OCI-LY3 (cell line): ENCODE measurements around the gene GRAMD4.

ENCODE experiments used
- H2AFZ ChIP-seq: fragments of 200-600, 300-600 bp; shearing (Covaris generic); 2 replicates; pipeline ENCODE4 v1.6.0; 2014; ENCODE audit warnings: antibody characterized with exemption, low read depth, low read length
- H3K27ac ChIP-seq: fragments of 200-600, 300-600 bp; sonication (generic); 2 replicates; pipeline ENCODE4 v1.5.1; 2014; ENCODE audit warnings: mild to moderate bottlenecking, low read length, moderate library complexity, mixed read lengths
- H3K27me3 ChIP-seq: fragments of 200-600, 300-600 bp; sonication (generic); 2 replicates; pipeline ENCODE4 v1.6.1; 2014; ENCODE audit warnings: low read depth, low read length, mixed read lengths
- H3K36me3 ChIP-seq: fragments of 200-600, 300-600 bp; sonication (generic); replicated peaks from 2 replicates; pipeline ENCODE3; 2014; ENCODE audit warnings: low read depth, low read length, mixed read lengths
- H3K4me1 ChIP-seq: fragments of 300-600, 200-600 bp; sonication (generic); 2 replicates; pipeline ENCODE4 v1.6.1; 2014; ENCODE audit warnings: low read length, mixed read lengths
- H3K4me2 ChIP-seq: fragments of 200-600, 300-600 bp; sonication (generic); 2 replicates; pipeline ENCODE4 v1.6.1; 2014; ENCODE audit warnings: low read length, mixed read lengths
- H3K4me3 ChIP-seq: fragments of 300-600, 200-600 bp; sonication (generic); 2 replicates; pipeline ENCODE4 v1.5.1; 2014; ENCODE audit warnings: antibody characterized with exemption, mild to moderate bottlenecking, low read length, moderate library complexity
- H3K79me2 ChIP-seq: fragments of 300-600, 200-600 bp; shearing (Covaris generic); 2 replicates; pipeline ENCODE4 v1.6.1; 2014; ENCODE audit warnings: mild to moderate bottlenecking, low read length, mixed read lengths
- H3K9ac ChIP-seq: fragments of 300-600, 200-600 bp; shearing (Covaris generic); 2 replicates; pipeline ENCODE4 v1.6.0; 2014; ENCODE audit warnings: mild to moderate bottlenecking, low read length, moderate library complexity
- H3K9me3 ChIP-seq: fragments of 200-600, 300-600 bp; shearing (Covaris generic); 2 replicates; pipeline ENCODE4 v1.6.1; 2014; ENCODE audit warnings: low read length, mixed read lengths; ENCODE audit not compliant: insufficient read depth
- H4K20me1 ChIP-seq: fragments of 200-600, 300-600 bp; sonication (generic); 2 replicates; pipeline ENCODE4 v1.6.1; 2016; ENCODE audit warnings: low read length, mixed read lengths; ENCODE audit not compliant: insufficient read depth
- CTCF ChIP-seq: fragments of 200-600, 300-600 bp; sonication (generic); IDR thresholded peaks from 2 replicates; pipeline ENCODE4 v1.5.1; 2014; ENCODE audit warnings: antibody characterized with exemption, low read length, low read depth
- EZH2phosphoT487 ChIP-seq: fragments of 200-600 bp; shearing (Covaris generic); IDR thresholded peaks from 2 replicates; pipeline ENCODE4 v1.6.1; 2018; ENCODE audit warnings: antibody characterized with exemption, mixed run types, low read depth

GRAMD4 gene

DNA sequence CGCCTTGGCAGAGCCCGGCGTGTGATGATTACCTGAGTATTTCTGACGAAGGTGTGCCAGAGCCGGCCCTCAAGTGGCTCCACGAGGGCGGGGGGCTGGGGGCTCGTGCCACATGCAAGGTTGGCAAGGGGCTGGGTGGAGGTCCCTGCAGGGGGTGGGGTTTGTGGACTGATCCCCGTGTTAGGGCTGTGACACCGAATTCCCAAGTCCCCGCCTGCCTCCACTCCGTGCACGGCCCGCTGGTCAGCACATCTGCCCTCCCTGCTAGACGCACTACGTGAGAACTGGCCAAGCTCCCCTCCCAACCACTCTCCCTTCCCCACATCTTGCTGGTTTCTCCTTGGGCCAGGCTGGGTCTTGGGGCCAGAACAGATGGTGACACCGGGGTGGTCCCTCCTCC lies 34.2 kb downstream of the GRAMD4 start:
- H3K4me1 ChIP-seq: peaks cover 11% of the 10 kb centered on the region
- no peak overlapping the region for H3K9ac ChIP-seq
- no peak overlapping the region for H3K4me3 ChIP-seq
- no peak overlapping the region for H2AFZ ChIP-seq
- no peak for TF ChIP-seq EZH2phosphoT487
- TF ChIP-seq CTCF: no peak
- peaks cover 10% of the 10 kb centered on the region for H3K36me3 ChIP-seq
- H4K20me1 ChIP-seq: peaks cover 83% of the 10 kb centered on the region
- 0 out of 2 replicates have a peak, but pooled peaks cover 4% of the 10 kb centered on the region for H3K79me2 ChIP-seq
- H3K27ac ChIP-seq: no peak overlapping the region
- no peaks in the 10 kb centered on the region for H3K9me3 ChIP-seq
- H3K27me3 ChIP-seq: no peaks in the 10 kb centered on the region
- no peak overlapping the region for H3K4me2 ChIP-seq

DNA sequence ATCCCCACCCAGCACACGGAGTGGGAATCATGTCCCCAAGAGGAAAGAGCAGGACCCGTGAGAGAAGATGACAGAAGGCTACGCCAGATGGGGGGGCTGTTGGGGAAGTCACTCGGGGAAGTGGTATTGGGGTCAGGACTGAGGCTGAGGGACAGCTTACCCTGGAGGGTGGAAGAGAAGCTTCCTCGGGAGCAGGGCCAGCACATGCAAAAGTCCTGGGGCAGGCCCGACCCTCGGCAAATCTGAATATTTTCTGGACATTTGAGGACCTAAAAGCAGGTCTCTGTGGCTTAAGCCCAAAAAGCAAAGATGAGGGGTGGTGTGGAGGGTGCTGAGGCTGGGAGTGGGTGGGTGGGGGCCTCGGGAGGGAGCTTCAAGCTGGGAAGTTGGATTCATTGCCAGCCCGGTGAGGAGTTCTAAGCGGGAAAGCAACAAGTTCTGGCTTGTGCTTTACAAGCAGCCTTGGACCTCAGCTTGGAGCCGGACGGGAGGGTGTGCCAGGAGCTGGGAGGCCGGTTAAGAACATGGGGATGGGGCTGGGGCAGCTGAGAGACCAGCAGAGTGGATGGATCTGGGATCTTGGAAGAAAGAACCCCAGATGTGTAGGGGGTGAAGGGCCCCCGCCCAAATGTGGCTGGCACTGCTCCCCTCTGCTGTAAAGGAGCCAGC lies 34.9 kb downstream of the GRAMD4 start:
- Histone ChIP-seq H3K27ac (no peak overlapping the region), H3K4me1 (peaks cover 11% of the 10 kb centered on the region), H4K20me1 (peaks cover 79% of the 10 kb centered on the region), H3K27me3 (no peaks in the 10 kb centered on the region), H3K36me3 (peaks cover 11% of the 10 kb centered on the region), H2AFZ (no peak overlapping the region), H3K4me3 (no peak overlapping the region), H3K9me3 (no peaks in the 10 kb centered on the region), H3K9ac (no peak overlapping the region), H3K4me2 (no peak overlapping the region), H3K79me2 (0 out of 2 replicates have a peak, but pooled peaks cover 4% of the 10 kb centered on the region)
- TF ChIP-seq EZH2phosphoT487 (no peak), CTCF (no peak)

DNA sequence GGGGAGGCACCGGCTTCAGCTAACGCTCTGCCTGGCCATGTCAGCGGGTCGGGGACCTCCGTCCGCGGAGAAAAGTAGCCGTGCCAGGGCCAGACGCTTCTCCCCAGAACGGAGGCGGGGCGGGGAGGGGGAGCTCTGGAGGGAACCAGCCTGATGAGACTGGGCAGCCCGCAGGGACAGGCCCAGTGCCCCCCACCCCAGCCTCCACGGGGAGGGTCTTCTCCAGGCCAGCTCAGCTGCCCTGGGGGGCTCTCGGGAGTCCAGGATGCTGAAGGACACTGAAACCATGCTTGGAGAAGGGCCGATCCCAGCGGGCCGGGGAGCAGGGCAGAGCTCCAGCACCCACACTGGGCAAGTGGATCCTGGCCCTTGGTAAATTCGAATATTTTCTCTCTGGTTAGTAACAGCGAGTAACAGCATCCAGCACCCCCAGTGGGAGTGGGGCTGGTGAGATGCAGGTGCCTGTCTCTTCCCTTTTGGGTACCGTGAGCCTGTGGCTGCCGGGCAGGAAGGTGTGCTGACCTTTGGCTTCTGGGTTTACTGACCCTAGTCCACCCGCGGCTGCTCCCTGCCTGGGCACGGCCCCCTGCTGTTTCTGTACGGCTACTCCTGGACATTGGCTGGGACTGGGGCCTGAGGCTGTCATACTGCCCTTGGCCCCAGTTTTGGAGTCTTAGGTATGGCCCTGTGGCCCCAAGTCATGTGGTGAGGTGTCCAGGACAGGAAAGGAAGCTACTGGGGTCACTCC lies 35.8 kb downstream of the GRAMD4 start:
- no peak overlapping the region for H3K4me2 ChIP-seq
- H3K79me2 ChIP-seq: 0 out of 2 replicates have a peak, but pooled peaks cover 4% of the 10 kb centered on the region
- H3K36me3 ChIP-seq: peaks cover 11% of the 10 kb centered on the region
- no peaks in the 10 kb centered on the region for H3K27me3 ChIP-seq
- no peak overlapping the region for H3K9ac ChIP-seq
- peaks cover 78% of the 10 kb centered on the region for H4K20me1 ChIP-seq
- peaks cover 11% of the 10 kb centered on the region for H3K4me1 ChIP-seq
- H3K4me3 ChIP-seq: no peak overlapping the region
- H2AFZ ChIP-seq: no peak overlapping the region
- TF ChIP-seq CTCF: no peak
- no peak for TF ChIP-seq EZH2phosphoT487
- no peaks in the 10 kb centered on the region for H3K9me3 ChIP-seq
- H3K27ac ChIP-seq: no peak overlapping the region

DNA sequence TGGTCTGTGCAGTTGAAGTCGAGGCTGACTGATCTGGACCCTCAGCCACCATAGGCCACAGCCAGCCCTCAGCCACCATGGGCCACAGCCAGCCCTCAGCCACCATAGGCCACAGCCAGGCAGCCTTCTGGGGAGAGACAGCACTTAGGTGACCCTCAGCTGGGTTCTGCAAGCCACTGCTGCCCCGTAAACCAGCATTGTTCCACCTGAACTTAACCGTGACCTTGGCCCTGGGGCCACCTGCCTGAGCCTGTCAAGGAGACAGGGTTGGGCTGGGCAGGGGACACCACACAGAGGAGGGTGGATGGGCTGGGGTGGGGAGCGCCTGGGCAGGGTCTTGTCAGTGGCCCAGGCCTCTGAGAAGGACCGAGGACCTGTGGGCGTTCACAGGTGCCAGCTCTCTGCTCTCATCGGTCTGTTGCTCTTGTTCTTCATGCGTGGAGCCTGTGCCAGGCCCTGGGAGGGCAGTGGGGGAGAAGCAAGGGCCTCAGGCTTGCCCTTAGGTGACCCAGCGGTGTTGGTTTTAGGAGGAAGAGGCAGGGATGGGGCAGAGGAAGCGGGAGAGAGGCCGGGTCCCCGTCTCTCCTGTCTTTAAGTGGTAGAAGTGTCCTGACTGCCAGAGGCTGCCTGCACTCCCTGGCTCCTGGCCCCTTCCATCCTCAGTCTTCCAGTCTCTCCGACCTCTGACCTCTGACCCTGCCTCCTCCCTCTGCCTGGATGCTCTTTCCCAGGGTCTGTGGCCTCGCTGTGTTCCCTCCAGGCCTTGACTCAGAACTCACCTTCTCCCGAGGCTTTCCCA lies 36.9 kb downstream of the GRAMD4 start:
- H3K27me3 ChIP-seq: no peaks in the 10 kb centered on the region
- H2AFZ ChIP-seq: no peak overlapping the region
- TF ChIP-seq CTCF (no peak), EZH2phosphoT487 (no peak)
- H3K9ac ChIP-seq: no peak overlapping the region
- H3K9me3 ChIP-seq: no peaks in the 10 kb centered on the region
- H3K36me3 ChIP-seq: peaks cover 11% of the 10 kb centered on the region
- no peak overlapping the region for H3K4me3 ChIP-seq
- no peak overlapping the region for H3K4me2 ChIP-seq
- 0 out of 2 replicates have a peak, but pooled peaks cover 4% of the 10 kb centered on the region for H3K79me2 ChIP-seq
- peaks cover 11% of the 10 kb centered on the region for H3K4me1 ChIP-seq
- no peak overlapping the region for H3K27ac ChIP-seq
- H4K20me1 ChIP-seq: peaks cover 76% of the 10 kb centered on the region
